IMR-90 (cell line): ENCODE results near the gene GLDC. TPM values are rescaled to one million over a fixed set of nuclear protein-coding genes. Genes with fewer than 3 reads are reported as not detected.
"Not testable (repeated sequence)": the region's sequence is repeated elsewhere in the genome, so short reads cannot be mapped to it uniquely, and the experiment has no call there.

Experiments
- ATAC-seq: fragments of 200-7000 bp; cut with Tn5 transposase; 2 replicates; pipeline ENCODE4 v1.9.1; 2020; ENCODE audit warnings: low read depth, mild to moderate bottlenecking, moderate library complexity
- BruUV-seq: library from RNA; stranded (reverse); fragments of 400-500 nt; replicated peaks from 2 replicates; lab custom pipeline; 2021; lab: Mats Ljungman, UMichigan
- CTCF ChIA-PET: fragments of 300-600 bp; formaldehyde crosslinking; extraction: SDS; loops from one replicate; lab custom pipeline; 2021; ENCODE audit warnings: antibody characterized with exemption; lab: Yijun Ruan, JAX
- POLR2A ChIA-PET: fragments of 300-600 bp; sonication (Branson Sonifier 250); formaldehyde crosslinking; loops from one replicate; lab custom pipeline; 2022; ENCODE audit warnings: antibody characterized with exemption; ENCODE audit not compliant: unreplicated experiment; lab: Charles Lee
- DNase-seq: peaks from one replicate; pipeline ENCODE4 v3.0.0; 2013
- H2AFZ ChIP-seq: replicated peaks from 2 replicates; pipeline ENCODE3; 2013; ENCODE audit warnings: low read length, mild to moderate bottlenecking; ENCODE audit not compliant: poor library complexity
- H2AK5ac ChIP-seq: 2 replicates; pipeline ENCODE4 v1.6.1; 2013; ENCODE audit warnings: low read depth, low read length, inconsistent platforms
- H2AK9ac ChIP-seq: replicated peaks from 2 replicates; pipeline ENCODE3; 2013; ENCODE audit warnings: mild to moderate bottlenecking, low read depth, low read length, moderate library complexity; ENCODE audit not compliant: poor library complexity
- H2BK120ac ChIP-seq: 2 replicates; pipeline ENCODE4 v1.6.1; 2013; ENCODE audit warnings: low read depth, low read length, inconsistent platforms
- H2BK15ac ChIP-seq: 3 replicates; pipeline ENCODE4 v1.6.1; 2013; ENCODE audit warnings: low read depth, low read length, inconsistent platforms
- H2BK20ac ChIP-seq: 2 replicates; pipeline ENCODE4 v1.6.1; 2013; ENCODE audit warnings: low read depth, mild to moderate bottlenecking, inconsistent platforms, low read length, moderate library complexity
- H2BK5ac ChIP-seq: 2 replicates; pipeline ENCODE4 v1.6.1; 2013; ENCODE audit warnings: mild to moderate bottlenecking, low read depth, low read length, inconsistent platforms; ENCODE audit not compliant: poor library complexity, severe bottlenecking
- H3K14ac ChIP-seq: replicated peaks from 2 replicates; pipeline ENCODE4 v1.6.1; 2013; ENCODE audit warnings: low read depth, low read length, inconsistent platforms
- H3K18ac ChIP-seq: 2 replicates; pipeline ENCODE4 v1.6.1; 2013; ENCODE audit warnings: low read depth, low read length, control low read depth
- H3K23ac ChIP-seq: 2 replicates; pipeline ENCODE4 v1.6.1; 2013; ENCODE audit warnings: low read depth, low read length, inconsistent platforms
- H3K27ac ChIP-seq: 2 replicates; pipeline ENCODE4 v1.5.1; 2013; ENCODE audit warnings: mild to moderate bottlenecking, control low read depth, low read length; ENCODE audit not compliant: insufficient read depth
- H3K27me3 ChIP-seq: 2 replicates; pipeline ENCODE4 v1.6.1; 2013; ENCODE audit warnings: low read length; ENCODE audit not compliant: control insufficient read depth, insufficient read depth
- H3K36me3 ChIP-seq: 2 replicates; pipeline ENCODE4 v1.6.1; 2013; ENCODE audit warnings: low read length, mixed read lengths; ENCODE audit not compliant: control insufficient read depth, insufficient read depth
- H3K4ac ChIP-seq: 2 replicates; pipeline ENCODE4 v1.6.1; 2013; ENCODE audit warnings: low read depth, low read length, inconsistent platforms
- H3K4me1 ChIP-seq: 2 replicates; pipeline ENCODE4 v1.6.1; 2013; ENCODE audit warnings: low read length, mixed read lengths; ENCODE audit not compliant: control insufficient read depth, insufficient read depth
- H3K4me2 ChIP-seq: 2 replicates; pipeline ENCODE4 v1.6.1; 2013; ENCODE audit warnings: low read depth, mild to moderate bottlenecking, control low read depth, low read length, moderate library complexity
- H3K4me3 ChIP-seq: 2 replicates; pipeline ENCODE4 v1.5.1; 2013; ENCODE audit warnings: low read depth, mild to moderate bottlenecking, control low read depth, low read length, moderate library complexity; ENCODE audit not compliant: insufficient read depth
- H3K56ac ChIP-seq: 2 replicates; pipeline ENCODE4 v1.6.1; 2013; ENCODE audit warnings: low read length, inconsistent platforms; ENCODE audit not compliant: insufficient read depth; ENCODE audit errors: extremely low read depth
- H3K79me1 ChIP-seq, 2 experiments: 2 replicates each; pipeline ENCODE4 v1.6.1; 2013; ENCODE audit warnings: low read length in 2 of 2, inconsistent platforms in 1 of 2, low read depth in 1 of 2
- H3K9ac ChIP-seq: 2 replicates; pipeline ENCODE4 v1.6.1; 2013; ENCODE audit warnings: low read depth, low read length, control low read depth
- H3K9me1 ChIP-seq: 2 replicates; pipeline ENCODE4 v1.6.1; 2013; ENCODE audit warnings: low read length, inconsistent platforms; ENCODE audit not compliant: insufficient read depth
- H3K9me3 ChIP-seq: 2 replicates; pipeline ENCODE4 v1.6.1; 2013; ENCODE audit warnings: low read length; ENCODE audit not compliant: control insufficient read depth, insufficient read depth
- H4K20me1 ChIP-seq: 2 replicates; pipeline ENCODE4 v1.6.1; 2013; ENCODE audit warnings: low read length, inconsistent platforms; ENCODE audit not compliant: insufficient read depth
- H4K5ac ChIP-seq: 2 replicates; pipeline ENCODE4 v1.6.1; 2013; ENCODE audit warnings: mild to moderate bottlenecking, low read depth, low read length, control low read depth
- H4K8ac ChIP-seq, 2 experiments: 2 replicates each; pipeline ENCODE4 v1.6.1; 2013; ENCODE audit warnings: low read depth in 2 of 2, low read length in 2 of 2, control low read depth in 1 of 2, inconsistent platforms in 1 of 2
- H4K91ac ChIP-seq: 2 replicates; pipeline ENCODE4 v1.6.1; 2013; ENCODE audit warnings: low read depth, low read length, inconsistent platforms; ENCODE audit not compliant: insufficient read depth
- WGBS, 2 experiments: methylation state at CpG; one replicate each; pipeline versions ENCODE4 v1.1.5 to v1.1.7; 2013; ENCODE audit warnings: missing lambda C conversion rate in 2 of 2; ENCODE audit not compliant: insufficient read length in 1 of 2; ENCODE audit errors: extremely low coverage in 2 of 2; 5-methylcytosine and 5-hydroxymethylcytosine counted together
- dilution Hi-C: fragments of 300-500 bp; cut with HindIII; formaldehyde crosslinking; loops from one replicate; pipeline ENCODE4 v1.14.3; 2018; ENCODE audit warnings: low sequenced_read_pairs; ENCODE audit not compliant: unreplicated experiment
- in situ Hi-C: fragments of 300-500 bp; cut with MboI; formaldehyde crosslinking; loops from 3 replicates; pipeline ENCODE4 v1.14.3; 2019; ENCODE audit warnings: low sequenced_read_pairs, inconsistent platforms, mixed read lengths
- intact Hi-C: fragments of 100-400 bp; cut with micrococcal nuclease; formaldehyde crosslinking; loops from 2 replicates; pipeline ENCODE4 v1.10.0; 2022
- polyA plus RNA-seq, 3 experiments: library from polyadenylated mRNA; depleted of rRNA; stranded (reverse); fragments of >200 nt; gene quantifications; 2 replicates each; pipeline ENCODE4 v1.2.3, GENCODE V29; 2012; ENCODE audit warnings: low replicate concordance in 1 of 3
- total RNA-seq: library from RNA; depleted of rRNA; stranded (reverse); fragments of >200 nt; gene quantifications from 2 replicates; pipeline ENCODE4 v1.2.3, GENCODE V29; 2012

The GLDC gene
- total and polyA plus RNA-seq, 2 of the 4 experiments (the other 2 are of a cell fraction): 0.36 to 0.50 TPM

DNA sequence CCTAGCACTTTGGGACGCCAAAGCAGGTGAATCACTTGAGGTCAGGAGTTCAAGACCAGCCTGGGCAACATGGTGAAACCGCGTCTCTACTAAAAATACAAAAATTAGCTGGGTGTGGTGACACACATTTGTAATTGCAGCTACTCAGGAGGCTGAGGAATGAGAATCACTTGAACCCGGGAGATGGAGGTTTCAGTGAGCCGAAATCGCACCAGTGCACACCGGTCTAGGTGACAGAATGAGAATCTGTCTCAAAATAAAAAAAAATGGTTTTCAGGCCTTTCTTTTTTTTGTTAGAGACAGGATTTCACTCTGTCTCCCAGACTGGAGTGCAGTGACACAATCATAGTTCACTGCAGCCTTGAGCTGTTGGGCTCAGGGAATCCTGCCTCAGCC is 45.1 kb upstream of the GLDC start:
- H3K27me3 ChIP-seq, H2AK5ac ChIP-seq, dilution Hi-C loops, DNase-seq, H2AK9ac ChIP-seq, H3K9me3 ChIP-seq, H3K4ac ChIP-seq, in situ Hi-C loops, H2BK120ac ChIP-seq, H3K56ac ChIP-seq, H2BK20ac ChIP-seq, POLR2A ChIA-PET, H4K20me1 ChIP-seq, H4K5ac ChIP-seq, H2BK15ac ChIP-seq, H2AFZ ChIP-seq, H3K4me1 ChIP-seq, H3K9ac ChIP-seq, BruUV-seq, H3K14ac ChIP-seq, H3K79me1 ChIP-seq, H3K27ac ChIP-seq, H3K23ac ChIP-seq, H3K9me1 ChIP-seq, H3K36me3 ChIP-seq, H4K8ac ChIP-seq, H2BK5ac ChIP-seq, H3K4me2 ChIP-seq, H4K91ac ChIP-seq, H3K18ac ChIP-seq, intact Hi-C loops, H3K4me3 ChIP-seq, ATAC-seq, CTCF ChIA-PET: not testable (repeated sequence)
- 94% methylated on average over 3 of the region's 7 CpGs; no CpG with 5 or more reads in 1 of the 2 experiments for WGBS, 2 experiments
